Endothelial cell (in vitro differentiated cells): ENCODE data around the gene CCL14. TPM values are rescaled to one million over a fixed set of nuclear protein-coding genes. Genes with fewer than 3 reads are reported as not detected.

Experiments
- DNase-seq: peaks from one replicate; pipeline ENCODE4 v3.0.0; 2021; ENCODE audit warnings: low spot score
- H3K27ac Mint-ChIP-seq: one replicate; pipeline ENCODE4 v1.8.0; 2021; ENCODE audit warnings: mixed read lengths, inconsistent platforms; ENCODE audit not compliant: unreplicated experiment
- H3K27me3 Mint-ChIP-seq: one replicate; pipeline ENCODE4 v1.8.0; 2021; ENCODE audit warnings: mild to moderate bottlenecking, moderate library complexity, mixed read lengths, inconsistent platforms; ENCODE audit not compliant: unreplicated experiment
- H3K36me3 Mint-ChIP-seq: one replicate; pipeline ENCODE4 v1.8.0; 2021; ENCODE audit warnings: mild to moderate bottlenecking, low read depth, mixed read lengths, inconsistent platforms; ENCODE audit not compliant: unreplicated experiment
- H3K4me1 Mint-ChIP-seq: one replicate; pipeline ENCODE4 v1.8.0; 2021; ENCODE audit warnings: mild to moderate bottlenecking, mixed read lengths, inconsistent platforms; ENCODE audit not compliant: unreplicated experiment
- H3K4me3 Mint-ChIP-seq: one replicate; pipeline ENCODE4 v1.8.0; 2021; ENCODE audit warnings: mild to moderate bottlenecking, mixed read lengths, inconsistent platforms; ENCODE audit not compliant: unreplicated experiment
- H3K9me3 Mint-ChIP-seq: one replicate; pipeline ENCODE4 v1.8.0; 2021; ENCODE audit warnings: mixed read lengths, inconsistent platforms; ENCODE audit not compliant: unreplicated experiment
- total RNA-seq: library from RNA; stranded (reverse); fragmentation: NEBNext Ultra II Directional; extraction: Animal tissue kit (Norgen Biotek cat#: 25700); gene quantifications from one replicate; pipeline ENCODE4 v1.2.1, GENCODE V29; 2021; ENCODE audit not compliant: unreplicated experiment
- TF ChIP-seq, protein P1 (sequence below): fragments of 200-600 bp; sonication (generic); IDR thresholded peaks from one replicate; pipeline ENCODE4 v1.5.0; 2021; ENCODE audit warnings: antibody characterized with exemption; ENCODE audit not compliant: unreplicated experiment

CCL14 gene
- total RNA-seq, 1 donor from 2014 or later: not detected

DNA sequence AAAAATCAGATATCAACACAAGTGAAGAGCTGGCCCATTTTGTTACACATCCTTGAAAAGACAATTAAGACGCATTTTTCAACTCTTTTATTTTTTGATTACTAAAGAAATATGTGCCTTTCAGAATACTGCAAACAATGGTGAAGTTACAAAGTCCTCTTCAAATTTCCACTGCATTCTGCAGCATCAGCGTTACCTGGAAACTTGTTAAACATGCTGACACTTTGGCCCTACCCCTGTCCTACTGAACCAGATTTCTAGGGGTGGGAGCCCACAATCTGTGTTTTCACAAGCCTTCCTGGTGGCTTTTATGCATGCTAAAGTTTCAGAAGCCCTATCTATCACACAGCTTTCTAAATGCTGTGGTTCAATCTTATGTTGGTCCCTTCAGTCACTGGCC, 4.5 kb upstream of the CCL14 start:
- Mint-ChIP-seq H3K36me3 (no peaks in the 10 kb centered on the region), H3K27me3 (no peaks in the 10 kb centered on the region), H3K4me1 (peaks cover 18% of the 10 kb centered on the region), H3K9me3 (no peaks in the 10 kb centered on the region), H3K27ac (no peak overlapping the region), H3K4me3 (no peak overlapping the region)
- TF ChIP-seq, protein P1, sequence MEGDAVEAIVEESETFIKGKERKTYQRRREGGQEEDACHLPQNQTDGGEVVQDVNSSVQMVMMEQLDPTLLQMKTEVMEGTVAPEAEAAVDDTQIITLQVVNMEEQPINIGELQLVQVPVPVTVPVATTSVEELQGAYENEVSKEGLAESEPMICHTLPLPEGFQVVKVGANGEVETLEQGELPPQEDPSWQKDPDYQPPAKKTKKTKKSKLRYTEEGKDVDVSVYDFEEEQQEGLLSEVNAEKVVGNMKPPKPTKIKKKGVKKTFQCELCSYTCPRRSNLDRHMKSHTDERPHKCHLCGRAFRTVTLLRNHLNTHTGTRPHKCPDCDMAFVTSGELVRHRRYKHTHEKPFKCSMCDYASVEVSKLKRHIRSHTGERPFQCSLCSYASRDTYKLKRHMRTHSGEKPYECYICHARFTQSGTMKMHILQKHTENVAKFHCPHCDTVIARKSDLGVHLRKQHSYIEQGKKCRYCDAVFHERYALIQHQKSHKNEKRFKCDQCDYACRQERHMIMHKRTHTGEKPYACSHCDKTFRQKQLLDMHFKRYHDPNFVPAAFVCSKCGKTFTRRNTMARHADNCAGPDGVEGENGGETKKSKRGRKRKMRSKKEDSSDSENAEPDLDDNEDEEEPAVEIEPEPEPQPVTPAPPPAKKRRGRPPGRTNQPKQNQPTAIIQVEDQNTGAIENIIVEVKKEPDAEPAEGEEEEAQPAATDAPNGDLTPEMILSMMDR: no peak
- DNase-seq: no peak

DNA sequence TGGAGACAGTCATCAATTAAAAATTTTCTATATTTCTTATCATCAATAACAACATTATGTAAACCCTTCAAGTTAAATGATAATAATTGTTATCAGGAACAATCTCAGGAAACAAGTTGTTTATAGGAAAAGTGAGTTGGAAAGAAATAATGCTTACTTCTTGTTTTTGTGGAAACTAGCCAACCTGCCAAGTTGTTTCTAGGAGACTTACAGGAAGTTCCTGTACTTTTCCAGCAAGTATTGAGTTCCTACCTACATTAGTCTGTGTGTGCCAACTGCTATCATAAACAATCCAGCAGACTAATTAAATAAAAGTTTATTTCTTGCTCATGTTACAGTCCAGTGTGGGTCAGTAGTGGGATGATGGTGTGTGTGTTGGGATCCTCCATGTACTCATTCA, 1.6 kb upstream of the CCL14 start:
- Mint-ChIP-seq H3K27me3 (no peaks in the 10 kb centered on the region), H3K27ac (peak overlapping the region; percentile 45), H3K36me3 (no peaks in the 10 kb centered on the region), H3K4me3 (no peak overlapping the region), H3K4me1 (peaks cover 25% of the 10 kb centered on the region), H3K9me3 (no peaks in the 10 kb centered on the region)
- no peak for DNase-seq
- TF ChIP-seq, protein P1: no peak

DNA sequence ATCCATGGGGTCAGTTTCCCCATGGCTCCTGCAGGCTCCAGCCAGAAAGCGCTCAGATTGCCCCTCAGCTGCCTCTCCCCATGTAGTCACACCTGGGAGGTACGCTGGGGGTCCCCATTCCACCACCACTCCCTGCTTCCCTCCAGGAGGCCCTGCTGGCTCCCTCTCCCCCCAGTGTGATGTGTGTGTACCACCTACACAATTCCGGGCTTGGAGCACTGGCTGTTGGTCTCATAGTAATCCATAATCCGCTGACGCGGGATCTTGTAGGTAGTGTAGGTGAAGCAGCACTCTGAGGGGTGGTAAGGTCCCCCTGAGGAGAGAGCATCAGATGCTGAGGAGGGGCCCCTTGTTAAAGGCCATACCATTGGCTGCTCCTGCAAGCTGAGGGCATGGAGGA, 2.4 kb downstream of the CCL14 start:
- TF ChIP-seq, protein P1: no peak
- DNase-seq: no peak
- Mint-ChIP-seq H3K27me3 (peaks cover 4% of the 10 kb centered on the region), H3K9me3 (no peaks in the 10 kb centered on the region), H3K4me3 (no peak overlapping the region), H3K27ac (no peak overlapping the region), H3K4me1 (peaks cover 25% of the 10 kb centered on the region), H3K36me3 (no peaks in the 10 kb centered on the region)

DNA sequence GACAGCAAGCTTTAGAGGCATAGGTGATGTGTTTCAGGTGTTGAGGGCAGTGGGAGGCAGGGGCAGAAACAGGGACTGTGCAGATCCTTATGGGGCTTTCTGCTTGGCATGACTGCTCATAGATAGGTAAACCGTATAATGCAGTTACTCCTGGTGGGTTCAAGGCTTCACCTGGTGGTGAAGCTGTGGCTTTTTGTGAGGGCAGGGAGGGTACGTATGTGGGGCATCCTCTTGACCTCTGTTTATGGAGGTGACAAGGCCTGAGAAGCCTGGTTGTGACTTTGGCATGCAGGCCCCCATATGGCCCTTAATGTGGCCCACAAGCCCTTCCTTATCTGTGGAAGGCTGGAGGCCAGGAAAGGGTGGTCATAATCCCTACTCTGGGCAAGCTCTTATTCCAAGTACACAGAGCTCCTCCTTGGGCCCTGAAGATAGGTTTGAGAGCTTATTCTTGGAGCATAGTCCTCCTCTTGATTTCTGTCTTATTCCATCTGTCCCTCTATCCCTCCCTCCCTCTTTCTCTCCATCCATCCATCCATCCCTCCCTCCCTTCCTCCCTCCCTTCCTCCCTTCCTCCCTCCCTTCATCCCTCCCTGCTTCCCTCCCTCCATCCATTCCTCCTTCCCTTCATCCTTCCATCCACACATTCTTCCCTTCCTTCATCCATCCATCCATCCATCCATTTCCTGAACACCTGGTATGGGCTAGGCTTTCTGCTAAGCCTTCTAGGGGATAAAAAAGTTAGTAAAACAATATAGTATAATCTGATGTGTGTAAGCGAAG, 3.9 kb downstream of the CCL14 start:
- Mint-ChIP-seq H3K36me3 (no peaks in the 10 kb centered on the region), H3K4me1 (peaks cover 16% of the 10 kb centered on the region), H3K4me3 (no peak overlapping the region), H3K27me3 (peaks cover 6% of the 10 kb centered on the region), H3K27ac (no peak overlapping the region), H3K9me3 (no peaks in the 10 kb centered on the region)
- no peak for DNase-seq
- TF ChIP-seq, protein P1: no peak

DNA sequence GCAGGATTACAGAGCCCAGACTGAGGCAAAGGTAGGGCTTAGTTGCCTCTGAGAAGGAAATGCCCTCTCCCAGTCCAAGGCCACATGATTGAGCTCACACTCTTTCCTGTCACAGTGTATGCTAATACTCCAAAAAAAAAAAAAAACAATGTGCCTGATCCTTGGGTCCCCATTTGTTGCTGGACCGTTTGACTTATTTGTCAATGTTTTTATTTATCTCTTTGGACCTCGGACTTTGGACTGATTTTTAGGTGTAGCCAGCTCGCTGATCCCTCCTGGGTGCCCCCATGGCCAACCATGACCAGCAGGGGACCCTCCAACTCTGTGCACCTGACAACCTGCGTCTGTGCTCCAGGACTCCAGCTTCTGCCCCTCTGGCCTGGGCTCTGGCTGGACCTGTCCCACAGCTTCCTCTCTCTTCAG, 4.6 kb downstream of the CCL14 start:
- peak; percentile 25 for DNase-seq
- Mint-ChIP-seq H3K27me3 (peaks cover 6% of the 10 kb centered on the region), H3K4me3 (no peak overlapping the region), H3K9me3 (no peaks in the 10 kb centered on the region), H3K27ac (no peak overlapping the region), H3K36me3 (no peaks in the 10 kb centered on the region), H3K4me1 (peaks cover 14% of the 10 kb centered on the region)
- TF ChIP-seq, protein P1: no peak
